Osteocyte (in vitro differentiated cells): ENCODE measurements around the gene ADO. TPM values are rescaled to one million over a fixed set of nuclear protein-coding genes. Genes with fewer than 3 reads are reported as not detected.

Experiments
- DNase-seq: peaks from one replicate; pipeline ENCODE4 v3.0.0; 2021; ENCODE audit warnings: mixed read lengths; ENCODE audit not compliant: unreplicated experiment; ENCODE audit errors: extremely low spot score
- H3K27ac Mint-ChIP-seq: one replicate; pipeline ENCODE4 v1.8.0; 2021; ENCODE audit warnings: mild to moderate bottlenecking, mixed read lengths; ENCODE audit not compliant: unreplicated experiment
- H3K27me3 Mint-ChIP-seq: one replicate; pipeline ENCODE4 v1.8.0; 2021; ENCODE audit warnings: mixed read lengths; ENCODE audit not compliant: unreplicated experiment
- H3K36me3 Mint-ChIP-seq: one replicate; pipeline ENCODE4 v1.8.0; 2021; ENCODE audit warnings: mixed read lengths; ENCODE audit not compliant: unreplicated experiment
- H3K4me1 Mint-ChIP-seq: one replicate; pipeline ENCODE4 v1.8.0; 2021; ENCODE audit warnings: mixed read lengths; ENCODE audit not compliant: unreplicated experiment
- H3K4me3 Mint-ChIP-seq: one replicate; pipeline ENCODE4 v1.8.0; 2021; ENCODE audit warnings: mild to moderate bottlenecking, moderate library complexity, mixed read lengths; ENCODE audit not compliant: unreplicated experiment
- H3K9me3 Mint-ChIP-seq: one replicate; pipeline ENCODE4 v1.8.0; 2021; ENCODE audit warnings: mixed read lengths; ENCODE audit not compliant: unreplicated experiment
- CTCF ChIP-seq: fragments of 200-600 bp; sonication (generic); IDR thresholded peaks from 2 replicates; pipeline ENCODE4 v1.5.0; 2021; ENCODE audit warnings: antibody characterized with exemption, mild to moderate bottlenecking, moderate library complexity
- total RNA-seq: library from RNA; stranded (reverse); gene quantifications from 2 replicates; pipeline ENCODE4 v1.2.1, GENCODE V29; 2021

Gene ADO
- total RNA-seq, 1 donor from 2014 or later, result 17.5 TPM

GRCh38 chr10:62760401-62760800, 44.1 kb upstream of the ADO start:
- DNase-seq, result no peak
- H3K9me3 Mint-ChIP-seq, result no peaks in the 10 kb centered on the region
- H3K4me1 Mint-ChIP-seq, result no peaks in the 10 kb centered on the region
- no peak overlapping the region for H3K27ac Mint-ChIP-seq
- H3K4me3 Mint-ChIP-seq, result no peak overlapping the region
- TF ChIP-seq CTCF, result no peak
- no peaks in the 10 kb centered on the region for H3K36me3 Mint-ChIP-seq
- H3K27me3 Mint-ChIP-seq, result peaks cover 7% of the 10 kb centered on the region

GRCh38 chr10:62761115-62761514, 43.4 kb upstream of the ADO start:
- Mint-ChIP-seq H3K27ac (no peak overlapping the region), H3K4me1 (no peaks in the 10 kb centered on the region), H3K27me3 (peaks cover under 1% of the 10 kb centered on the region), H3K36me3 (no peaks in the 10 kb centered on the region), H3K9me3 (no peaks in the 10 kb centered on the region), H3K4me3 (no peak overlapping the region)
- DNase-seq, result no peak
- TF ChIP-seq CTCF, result no peak

GRCh38 chr10:62763155-62763554, 41.4 kb upstream of the ADO start:
- Mint-ChIP-seq H3K4me1 (no peaks in the 10 kb centered on the region), H3K9me3 (no peaks in the 10 kb centered on the region), H3K36me3 (no peaks in the 10 kb centered on the region), H3K4me3 (no peak overlapping the region), H3K27ac (no peak overlapping the region), H3K27me3 (peaks cover 2% of the 10 kb centered on the region)
- no peak for DNase-seq
- TF ChIP-seq CTCF, result no peak

DNA sequence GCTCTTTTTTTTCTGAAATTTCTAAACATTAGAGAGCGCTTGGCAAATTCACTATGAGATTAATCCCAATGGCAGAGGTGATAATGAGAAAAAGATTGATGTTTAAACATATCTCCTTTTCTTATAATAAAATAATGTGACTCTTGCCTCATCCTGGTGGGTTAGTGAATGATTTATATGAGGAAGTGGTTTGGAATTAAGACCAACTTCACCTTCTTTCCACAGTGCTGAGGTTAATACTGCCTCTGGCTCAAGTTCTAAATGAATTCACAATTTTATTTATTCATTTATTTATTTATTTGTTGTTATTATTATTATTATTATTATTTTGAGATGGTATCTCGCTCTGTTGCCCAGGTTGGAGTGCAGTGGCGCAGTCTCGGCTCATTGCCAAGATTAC, 40.5 kb upstream of the ADO start:
- no peak overlapping the region for H3K4me3 Mint-ChIP-seq

DNA sequence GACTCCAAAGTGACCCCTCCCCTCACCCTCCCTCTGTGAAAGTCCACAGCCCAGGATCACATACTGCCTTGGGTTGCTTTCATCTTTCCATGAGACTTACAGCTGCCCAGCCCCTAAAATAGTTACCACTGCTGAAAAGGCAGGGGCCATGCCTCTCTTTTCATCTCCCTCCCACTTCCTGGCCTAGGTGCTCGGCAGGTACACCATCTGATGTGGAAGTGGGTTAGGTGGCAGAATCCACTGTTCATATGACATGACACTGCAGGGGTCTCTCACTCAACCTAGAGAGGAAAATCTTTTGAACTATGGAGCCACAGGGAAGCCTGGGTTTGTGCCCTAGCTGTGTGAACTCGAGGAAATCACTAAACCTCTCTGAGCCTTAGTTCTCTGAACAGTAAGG, 38.8 kb upstream of the ADO start:
- Mint-ChIP-seq H3K4me3 (no peak overlapping the region), H3K27me3 (peaks cover 2% of the 10 kb centered on the region), H3K27ac (no peak overlapping the region), H3K36me3 (no peaks in the 10 kb centered on the region), H3K9me3 (no peaks in the 10 kb centered on the region), H3K4me1 (no peaks in the 10 kb centered on the region)
- no peak for DNase-seq
- no peak for TF ChIP-seq CTCF

More for the DNA sequence above, 40.5 kb upstream of the ADO start:
- no peak for TF ChIP-seq CTCF
- H3K4me1 Mint-ChIP-seq, result no peaks in the 10 kb centered on the region
- DNase-seq, result no peak
- H3K9me3 Mint-ChIP-seq, result no peaks in the 10 kb centered on the region
- H3K27me3 Mint-ChIP-seq, result peaks cover 2% of the 10 kb centered on the region
- no peak overlapping the region for H3K27ac Mint-ChIP-seq
- H3K36me3 Mint-ChIP-seq, result no peaks in the 10 kb centered on the region
